Measurements from ENCODE around the gene OR5A1. TPM values are rescaled to one million over a fixed set of nuclear protein-coding genes. Genes with fewer than 3 reads are reported as not detected.
"Not testable (repeated sequence)": the region's sequence is repeated elsewhere in the genome, so short reads cannot be mapped to it uniquely, and the experiment has no call there.

OR5A1 gene
- total RNA-seq, 1 donor from 2014 or later = 0.02 TPM

GRCh38 chr11:59427068-59427382, 9.2 kb upstream of the OR5A1 start:
- peak overlapping the region; percentile 19 for H3K4me3 Mint-ChIP-seq
- Histone ChIP-seq H2AFZ (replicated peaks) (no peak overlapping the region), H3K27ac (peak overlapping the region; percentile 82), H3K9ac (no peak overlapping the region), H3K79me2 (ENCODE audit: low read depth) (no peaks in the 10 kb centered on the region), H3K27me3 (no peaks in the 10 kb centered on the region), H3F3A (ENCODE audit: low read depth) (peaks cover 18% of the 10 kb centered on the region), H3K9me3 (ENCODE audit: low read depth) (no peaks in the 10 kb centered on the region), H3K4me3 (peak overlapping the region; percentile 7), H3K4me2 (peak overlapping the region; percentile 63), H4K20me1 (ENCODE audit: low read depth) (no peaks in the 10 kb centered on the region), H3K4me1 (peaks cover 35% of the 10 kb centered on the region), H3K36me3 (no peaks in the 10 kb centered on the region)
- TF ChIP-seq EZH2phosphoT487 (IDR thresholded peaks at IDR 0.05) (no peak), EZH2 (IDR thresholded peaks at IDR 0.05) (no peak), CTCF (IDR thresholded peaks at IDR 0.05) (no peak)
- H3K27me3 Mint-ChIP-seq (ENCODE audit: insufficient read depth, low read depth) = peaks cover 5% of the 10 kb centered on the region
- peaks cover 2% of the 10 kb centered on the region for H3K36me3 Mint-ChIP-seq
- H3K27ac Mint-ChIP-seq = no peak overlapping the region
- H3K9me3 Mint-ChIP-seq = peaks cover 8% of the 10 kb centered on the region
- peaks cover 23% of the 10 kb centered on the region for H3K4me1 Mint-ChIP-seq
- no peak for DNase-seq (ENCODE audit: low spot score)

GRCh38 chr11:59429924-59430516, 6.2 kb upstream of the OR5A1 start:
- Histone ChIP-seq H3K36me3 (no peaks in the 10 kb centered on the region), H3K4me3 (no peak overlapping the region), H3K9ac (no peak overlapping the region), H3K27ac (no peak overlapping the region), H2AFZ (replicated peaks) (no peak overlapping the region), H3K27me3 (no peaks in the 10 kb centered on the region), H3K9me3 (ENCODE audit: low read depth) (no peaks in the 10 kb centered on the region), H4K20me1 (ENCODE audit: low read depth) (no peaks in the 10 kb centered on the region), H3K79me2 (ENCODE audit: low read depth) (no peaks in the 10 kb centered on the region), H3K4me1 (peaks cover 30% of the 10 kb centered on the region), H3F3A (ENCODE audit: low read depth) (peaks cover 18% of the 10 kb centered on the region), H3K4me2 (no peak overlapping the region)
- Mint-ChIP-seq H3K27ac (no peak overlapping the region), H3K27me3 (ENCODE audit: insufficient read depth, low read depth) (peaks cover 5% of the 10 kb centered on the region), H3K9me3 (peaks cover 5% of the 10 kb centered on the region), H3K4me3 (no peak overlapping the region), H3K4me1 (peaks cover 18% of the 10 kb centered on the region), H3K36me3 (no peaks in the 10 kb centered on the region)
- no peak for TF ChIP-seq EZH2 (IDR thresholded peaks at IDR 0.05)
- TF ChIP-seq CTCF (IDR thresholded peaks at IDR 0.05) = peak; percentile 94
- no peak for TF ChIP-seq EZH2phosphoT487 (IDR thresholded peaks at IDR 0.05)
- peak; percentile 79 for DNase-seq (ENCODE audit: low spot score)

- Mint-ChIP-seq H3K4me3 (no peak overlapping the region), H3K4me1 (peaks cover 7% of the 10 kb centered on the region), H3K36me3 (no peaks in the 10 kb centered on the region), H3K9me3 (no peaks in the 10 kb centered on the region), H3K27ac (no peak overlapping the region), H3K27me3 (ENCODE audit: insufficient read depth, low read depth) (no peaks in the 10 kb centered on the region)
- H3K4me1 ChIP-seq = peaks cover 8% of the 10 kb centered on the region
- no peaks in the 10 kb centered on the region for H3K9me3 ChIP-seq (ENCODE audit: low read depth)
- H3K9ac ChIP-seq = no peak overlapping the region
- H3K36me3 ChIP-seq = no peaks in the 10 kb centered on the region
- peak overlapping the region; percentile 50 for H2AFZ ChIP-seq (replicated peaks)
- no peaks in the 10 kb centered on the region for H3K27me3 ChIP-seq
- H3K27ac ChIP-seq = no peak overlapping the region
- H3F3A ChIP-seq (ENCODE audit: low read depth) = no peaks in the 10 kb centered on the region
- no peaks in the 10 kb centered on the region for H4K20me1 ChIP-seq (ENCODE audit: low read depth)
- DNase-seq (ENCODE audit: low spot score) = peak; percentile 42
- TF ChIP-seq EZH2 (IDR thresholded peaks at IDR 0.05) = no peak
- TF ChIP-seq EZH2phosphoT487 (IDR thresholded peaks at IDR 0.05) = no peak
- no peak for TF ChIP-seq CTCF (IDR thresholded peaks at IDR 0.05)
- H3K4me3 ChIP-seq = no peak overlapping the region
- peak overlapping the region; percentile 24 for H3K4me2 ChIP-seq
- no peaks in the 10 kb centered on the region for H3K79me2 ChIP-seq (ENCODE audit: low read depth)
Observed at GRCh38 chr11:59437770-59438169, 1.5 kb downstream of the OR5A1 start.

- H3K27ac Mint-ChIP-seq = not testable (repeated sequence)
Observed at GRCh38 chr11:59445624-59446023, 9.4 kb downstream of the OR5A1 start.

More at GRCh38 chr11:59445624-59446023, 9.4 kb downstream of the OR5A1 start:
- H3K9me3 Mint-ChIP-seq = peaks cover 15% of the 10 kb centered on the region
- not testable (repeated sequence) for H3K4me2 ChIP-seq; H3K27me3 ChIP-seq; H3K79me2 ChIP-seq (ENCODE audit: low read depth); H3K4me3 Mint-ChIP-seq; H3K4me3 ChIP-seq; H3K36me3 ChIP-seq; H3K27me3 Mint-ChIP-seq (ENCODE audit: insufficient read depth, low read depth); H3K4me1 Mint-ChIP-seq; H3K4me1 ChIP-seq; H2AFZ ChIP-seq (replicated peaks); H3K27ac ChIP-seq; H3F3A ChIP-seq (ENCODE audit: low read depth); H3K36me3 Mint-ChIP-seq; DNase-seq (ENCODE audit: low spot score); H3K9ac ChIP-seq; H4K20me1 ChIP-seq (ENCODE audit: low read depth); H3K9me3 ChIP-seq (ENCODE audit: low read depth)

Measured in neural progenitor cell (in vitro differentiated cells).